HepG2 (cell line): ENCODE measurements around the gene ST8SIA4. TPM values are rescaled to one million over a fixed set of nuclear protein-coding genes. Genes with fewer than 3 reads are reported as not detected.

Experiments used
- ATAC-seq: fragments of 200-7000 bp; cut with Tn5 transposase; 3 replicates; pipeline ENCODE4 v1.9.1; 2020; ENCODE audit warnings: mild to moderate bottlenecking, moderate library complexity
- BruUV-seq: library from RNA; stranded (reverse); fragments of 400-500 nt; replicated peaks from 2 replicates; lab custom pipeline; 2021; lab: Mats Ljungman, UMichigan
- CTCF ChIA-PET: fragments of 300-600 bp; formaldehyde crosslinking; extraction: SDS; loops from one replicate; lab custom pipeline; 2021; ENCODE audit warnings: low total read pairs, inconsistent platforms, low intra/inter-chr PET ratio; lab: Yijun Ruan, JAX
- POLR2A ChIA-PET: fragments of 350-600 bp; sonication (Branson Sonifier 250); formaldehyde crosslinking; loops from one replicate; lab custom pipeline; 2020; ENCODE audit warnings: antibody characterized with exemption, inconsistent platforms; lab: Yijun Ruan, JAX
- DNase-seq: peaks from one replicate; pipeline ENCODE4 v3.0.0-alpha.2; 2015; ENCODE audit warnings: low spot score
- FAIRE-seq: peaks from 3 replicates; lab custom pipeline; 2011; peaks lifted over from hg19 to GRCh38; lab: Jason Lieb, UNC
- H2AFZ ChIP-seq: one replicate; pipeline ENCODE4 v1.6.1; 2011; ENCODE audit warnings: low read length, inconsistent platforms
- H3K27ac ChIP-seq: fragments of 300-600 bp; 3 replicates; pipeline ENCODE4 v1.8.0; 2011; ENCODE audit warnings: mixed run types, mild to moderate bottlenecking, mixed read lengths, low read length, inconsistent platforms; ENCODE audit not compliant: insufficient read depth; ENCODE audit errors: extremely low read length
- H3K27me3 ChIP-seq, 2 experiments: fragments of 200-600 bp in 1 of 2; 2 replicates in 1 of 2; 3 replicates in 1 of 2; pipeline versions ENCODE4 v1.6.0 to v1.8.0; 2011; ENCODE audit warnings: low read length in 2 of 2, mild to moderate bottlenecking in 2 of 2, moderate library complexity in 2 of 2, inconsistent platforms in 1 of 2; ENCODE audit not compliant: insufficient read depth in 2 of 2, control insufficient read depth in 1 of 2
- H3K36me3 ChIP-seq, 2 experiments: fragments of 200-600 bp in 1 of 2; replicated peaks in 1 of 2; 2 replicates in 1 of 2; 3 replicates in 1 of 2; pipeline versions ENCODE4 v1.5.1 to v1.8.0; 2011; ENCODE audit warnings: low read length in 2 of 2, inconsistent platforms in 1 of 2; ENCODE audit not compliant: insufficient read depth in 2 of 2, control insufficient read depth in 1 of 2
- H3K4me1 ChIP-seq: 2 replicates; pipeline ENCODE4 v1.5.1; 2012; ENCODE audit warnings: low read length, inconsistent platforms; ENCODE audit not compliant: insufficient read depth
- H3K4me2 ChIP-seq: 2 replicates; pipeline ENCODE4 v1.6.0; 2011; ENCODE audit warnings: low read depth, low read length, inconsistent platforms
- H3K4me3 ChIP-seq, 3 experiments: fragments of 200-600 bp in 1 of 3; sonication (generic), shearing (Covaris generic) in 1 of 3; replicated peaks in 1 of 3; 2 replicates each; pipeline ENCODE4 v1.5.1; 2011 to 2016; ENCODE audit warnings: low read length in 3 of 3, inconsistent platforms in 2 of 3, low read depth in 2 of 3, mild to moderate bottlenecking in 2 of 3, control low read depth in 1 of 3, mixed read lengths in 1 of 3; ENCODE audit not compliant: insufficient read depth in 1 of 3
- H3K79me2 ChIP-seq: one replicate; pipeline ENCODE4 v1.6.1; 2011; ENCODE audit warnings: low read length, inconsistent platforms; ENCODE audit not compliant: insufficient read depth
- H3K9ac ChIP-seq: 2 replicates; pipeline ENCODE4 v1.6.0; 2011; ENCODE audit warnings: mild to moderate bottlenecking, low read depth, low read length, inconsistent platforms; ENCODE audit not compliant: insufficient read depth
- H3K9me3 ChIP-seq: 2 replicates; pipeline ENCODE4 v1.5.1; 2012; ENCODE audit warnings: mild to moderate bottlenecking, low read length
- H4K20me1 ChIP-seq: 2 replicates; pipeline ENCODE4 v1.6.0; 2011; ENCODE audit warnings: inconsistent platforms, mild to moderate bottlenecking, low read length, moderate library complexity; ENCODE audit not compliant: insufficient read depth
- HNF4G ChIP-seq, 2 experiments: sonication (generic) in 1 of 2; formaldehyde crosslinking in 1 of 2; IDR thresholded peaks; 2 replicates each; pipeline versions ENCODE4 v1.4.0 to v1.6.1; 2011 to 2020; ENCODE audit warnings: borderline replicate concordance in 2 of 2, low read depth in 2 of 2, mild to moderate bottlenecking in 2 of 2, low read length in 1 of 2, missing genetic modification reagents in 1 of 2, moderate library complexity in 1 of 2
- IRF1 ChIP-seq: sonication (generic); formaldehyde crosslinking; IDR thresholded peaks from 2 replicates; pipeline ENCODE4 v1.4.0; 2020; ENCODE audit warnings: low read depth, mild to moderate bottlenecking, missing genetic modification reagents
- JARID2 ChIP-seq: sonication (generic); formaldehyde crosslinking; IDR thresholded peaks from 2 replicates; pipeline ENCODE4 v1.8.1; 2023; ENCODE audit warnings: missing genetic modification reagents, inconsistent platforms; ENCODE audit not compliant: insufficient replicate concordance
- KDM5A ChIP-seq: fragments of 200-600 bp; sonication (generic); IDR thresholded peaks from 2 replicates; pipeline ENCODE4 v1.7.0; 2018; ENCODE audit warnings: antibody characterized with exemption, mild to moderate bottlenecking, low read length, borderline replicate concordance
- ZNF230 ChIP-seq: sonication (generic); formaldehyde crosslinking; IDR thresholded peaks from 2 replicates; pipeline ENCODE4 v1.4.0; 2020; ENCODE audit warnings: mild to moderate bottlenecking, missing genetic modification reagents
- ZNF232 ChIP-seq: sonication (generic); formaldehyde crosslinking; IDR thresholded peaks from 2 replicates; pipeline ENCODE4 v1.4.0; 2020; ENCODE audit warnings: missing genetic modification reagents, borderline replicate concordance
- WGBS: methylation state at CpG from one replicate; pipeline ENCODE4 v1.1.6; 2017; ENCODE audit warnings: low lambda C conversion rate; 5-methylcytosine and 5-hydroxymethylcytosine counted together
- in situ Hi-C: cut with HindIII; loops from 2 replicates; pipeline ENCODE4 v1.10.0; 2017; ENCODE audit warnings: low pct_unique_long_range_greater_than_20kb; ENCODE audit not compliant: extremely low pct_ligation_motif_present
- intact Hi-C: fragments of 100-400 bp; cut with micrococcal nuclease; formaldehyde crosslinking; loops from one replicate; pipeline ENCODE4 v1.10.0; 2022; ENCODE audit not compliant: unreplicated experiment
- polyA plus RNA-seq, 8 experiments: library from polyadenylated mRNA; depleted of rRNA in 3 of 8; stranded (reverse) in 7 of 8; unstranded in 1 of 8; fragments of >200 nt; fragmentation: Illumina TruSeq in 4 of 8; extraction: Trizol in 4 of 8; gene quantifications; 2 replicates each; pipeline versions ENCODE4 v1.2.1 to v1.2.3, GENCODE V29; 2011 to 2016; ENCODE audit warnings: low read depth in 4 of 8, missing spikeins in 1 of 8, mixed read lengths in 1 of 8; ENCODE audit not compliant: insufficient read depth in 1 of 8
- total RNA-seq, 5 experiments: library from RNA; depleted of rRNA; stranded (reverse); fragments of >200 nt; fragmentation: Illumina TruSeq; extraction: Trizol; gene quantifications; 2 replicates each; pipeline ENCODE4 v1.2.3, GENCODE V29; 2016; ENCODE audit warnings: low read depth in 1 of 5
- TF ChIP-seq, protein P1 (sequence below): sonication (generic); formaldehyde crosslinking; IDR thresholded peaks from 2 replicates; pipeline ENCODE4 v1.5.0; 2020; ENCODE audit warnings: mild to moderate bottlenecking, missing genetic modification reagents
- TF ChIP-seq, protein P2 (sequence below): sonication (generic); formaldehyde crosslinking; IDR thresholded peaks from 2 replicates; pipeline ENCODE4 v1.4.0; 2020; ENCODE audit warnings: missing genetic modification reagents
- TF ChIP-seq, protein P3 (sequence below): sonication (generic); formaldehyde crosslinking; IDR thresholded peaks from 2 replicates; pipeline ENCODE4 v1.4.0; 2020; ENCODE audit warnings: missing genetic modification reagents

The ST8SIA4 gene
- total and polyA plus RNA-seq, 2 of the 13 experiments (the other 11 are each of a cell fraction or from before 2014, with no cell fraction given): not detected

GRCh38 chr5:100777680-100778300 is 125.3 kb downstream of the ST8SIA4 start:
- intact Hi-C loops: no loop called here

GRCh38 chr5:100775533-100775855 is 127.6 kb downstream of the ST8SIA4 start:
- H3K9ac ChIP-seq: no peak overlapping the region
- H3K36me3 ChIP-seq: no peaks in the 10 kb centered on the region
- POLR2A ChIA-PET: no interaction called here
- in situ Hi-C loops (no loop called here), intact Hi-C loops (no loop called here)
- no peak overlapping the region for H3K27ac ChIP-seq
- no peaks in the 10 kb centered on the region for H4K20me1 ChIP-seq
- no peaks in the 10 kb centered on the region for H3K9me3 ChIP-seq
- WGBS: 4% methylated on average over 5 of the region's 5 CpGs
- no peaks in the 10 kb centered on the region for H3K27me3 ChIP-seq
- CTCF ChIA-PET: no interaction called here
- no peak overlapping the region for H2AFZ ChIP-seq
- no peak for DNase-seq
- no peak overlapping the region for H3K4me2 ChIP-seq
- H3K4me1 ChIP-seq: no peaks in the 10 kb centered on the region
- no TSS peak for BruUV-seq
- H3K4me3 ChIP-seq: no peak overlapping the region
- ATAC-seq: no peak
- no peaks in the 10 kb centered on the region for H3K79me2 ChIP-seq
- FAIRE-seq: no peak
- TF ChIP-seq KDM5A (no peak), ZNF230 (CRISPR knock-in tag) (no peak), HNF4G (IDR thresholded peaks at IDR 0.05; ENCODE audit: borderline replicate concordance, low read depth, low read length) (no peak), HNF4G (CRISPR knock-in tag; IDR thresholded peaks at IDR 0.05; ENCODE audit: borderline replicate concordance, low read depth) (no peak), JARID2 (CRISPR knock-in tag) (no peak), IRF1 (CRISPR knock-in tag) (no peak)
- TF ChIP-seq, protein P1, sequence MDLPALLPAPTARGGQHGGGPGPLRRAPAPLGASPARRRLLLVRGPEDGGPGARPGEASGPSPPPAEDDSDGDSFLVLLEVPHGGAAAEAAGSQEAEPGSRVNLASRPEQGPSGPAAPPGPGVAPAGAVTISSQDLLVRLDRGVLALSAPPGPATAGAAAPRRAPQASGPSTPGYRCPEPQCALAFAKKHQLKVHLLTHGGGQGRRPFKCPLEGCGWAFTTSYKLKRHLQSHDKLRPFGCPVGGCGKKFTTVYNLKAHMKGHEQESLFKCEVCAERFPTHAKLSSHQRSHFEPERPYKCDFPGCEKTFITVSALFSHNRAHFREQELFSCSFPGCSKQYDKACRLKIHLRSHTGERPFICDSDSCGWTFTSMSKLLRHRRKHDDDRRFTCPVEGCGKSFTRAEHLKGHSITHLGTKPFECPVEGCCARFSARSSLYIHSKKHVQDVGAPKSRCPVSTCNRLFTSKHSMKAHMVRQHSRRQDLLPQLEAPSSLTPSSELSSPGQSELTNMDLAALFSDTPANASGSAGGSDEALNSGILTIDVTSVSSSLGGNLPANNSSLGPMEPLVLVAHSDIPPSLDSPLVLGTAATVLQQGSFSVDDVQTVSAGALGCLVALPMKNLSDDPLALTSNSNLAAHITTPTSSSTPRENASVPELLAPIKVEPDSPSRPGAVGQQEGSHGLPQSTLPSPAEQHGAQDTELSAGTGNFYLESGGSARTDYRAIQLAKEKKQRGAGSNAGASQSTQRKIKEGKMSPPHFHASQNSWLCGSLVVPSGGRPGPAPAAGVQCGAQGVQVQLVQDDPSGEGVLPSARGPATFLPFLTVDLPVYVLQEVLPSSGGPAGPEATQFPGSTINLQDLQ (CRISPR knock-in tag): no peak
- TF ChIP-seq, protein P2, sequence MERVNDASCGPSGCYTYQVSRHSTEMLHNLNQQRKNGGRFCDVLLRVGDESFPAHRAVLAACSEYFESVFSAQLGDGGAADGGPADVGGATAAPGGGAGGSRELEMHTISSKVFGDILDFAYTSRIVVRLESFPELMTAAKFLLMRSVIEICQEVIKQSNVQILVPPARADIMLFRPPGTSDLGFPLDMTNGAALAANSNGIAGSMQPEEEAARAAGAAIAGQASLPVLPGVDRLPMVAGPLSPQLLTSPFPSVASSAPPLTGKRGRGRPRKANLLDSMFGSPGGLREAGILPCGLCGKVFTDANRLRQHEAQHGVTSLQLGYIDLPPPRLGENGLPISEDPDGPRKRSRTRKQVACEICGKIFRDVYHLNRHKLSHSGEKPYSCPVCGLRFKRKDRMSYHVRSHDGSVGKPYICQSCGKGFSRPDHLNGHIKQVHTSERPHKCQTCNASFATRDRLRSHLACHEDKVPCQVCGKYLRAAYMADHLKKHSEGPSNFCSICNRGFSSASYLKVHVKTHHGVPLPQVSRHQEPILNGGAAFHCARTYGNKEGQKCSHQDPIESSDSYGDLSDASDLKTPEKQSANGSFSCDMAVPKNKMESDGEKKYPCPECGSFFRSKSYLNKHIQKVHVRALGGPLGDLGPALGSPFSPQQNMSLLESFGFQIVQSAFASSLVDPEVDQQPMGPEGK (CRISPR knock-in tag): no peak

More at GRCh38 chr5:100777680-100778300, 125.3 kb downstream of the ST8SIA4 start:
- BruUV-seq: no TSS peak
- Histone ChIP-seq H3K9ac (no peak overlapping the region), H3K4me1 (no peaks in the 10 kb centered on the region)
- TF ChIP-seq, protein P3, sequence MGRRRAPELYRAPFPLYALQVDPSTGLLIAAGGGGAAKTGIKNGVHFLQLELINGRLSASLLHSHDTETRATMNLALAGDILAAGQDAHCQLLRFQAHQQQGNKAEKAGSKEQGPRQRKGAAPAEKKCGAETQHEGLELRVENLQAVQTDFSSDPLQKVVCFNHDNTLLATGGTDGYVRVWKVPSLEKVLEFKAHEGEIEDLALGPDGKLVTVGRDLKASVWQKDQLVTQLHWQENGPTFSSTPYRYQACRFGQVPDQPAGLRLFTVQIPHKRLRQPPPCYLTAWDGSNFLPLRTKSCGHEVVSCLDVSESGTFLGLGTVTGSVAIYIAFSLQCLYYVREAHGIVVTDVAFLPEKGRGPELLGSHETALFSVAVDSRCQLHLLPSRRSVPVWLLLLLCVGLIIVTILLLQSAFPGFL (CRISPR knock-in tag): no peak
- TF ChIP-seq ZNF232 (CRISPR knock-in tag): no peak
- TF ChIP-seq, all 625 proteins: peak for 0
- Histone ChIP-seq H3K4me2 (no peak overlapping the region), H3K79me2 (no peaks in the 10 kb centered on the region), H3K36me3 (no peaks in the 10 kb centered on the region), H4K20me1 (no peaks in the 10 kb centered on the region), H2AFZ (no peak overlapping the region), H3K9me3 (no peaks in the 10 kb centered on the region), H3K4me3 (no peak overlapping the region), H3K27ac (no peak overlapping the region), H3K27me3 (no peaks in the 10 kb centered on the region)
- WGBS: 14% methylated on average over 4 of the region's 4 CpGs
- ChIA-PET CTCF (no interaction called here), POLR2A (no interaction called here)
- DNase-seq (no peak), ATAC-seq (no peak), FAIRE-seq (no peak)
- in situ Hi-C loops: no loop called here
